GM19467 (cell line): Measurements from ENCODE around the gene FSIP1.

Experiments used
- ATAC-seq: cut with Tn5 transposase; IDR thresholded peaks from one replicate; pipeline ENCODE4 v1.9.1; 2021; ENCODE audit warnings: mild to moderate bottlenecking, moderate library complexity; ENCODE audit not compliant: unreplicated experiment

The FSIP1 gene

DNA sequence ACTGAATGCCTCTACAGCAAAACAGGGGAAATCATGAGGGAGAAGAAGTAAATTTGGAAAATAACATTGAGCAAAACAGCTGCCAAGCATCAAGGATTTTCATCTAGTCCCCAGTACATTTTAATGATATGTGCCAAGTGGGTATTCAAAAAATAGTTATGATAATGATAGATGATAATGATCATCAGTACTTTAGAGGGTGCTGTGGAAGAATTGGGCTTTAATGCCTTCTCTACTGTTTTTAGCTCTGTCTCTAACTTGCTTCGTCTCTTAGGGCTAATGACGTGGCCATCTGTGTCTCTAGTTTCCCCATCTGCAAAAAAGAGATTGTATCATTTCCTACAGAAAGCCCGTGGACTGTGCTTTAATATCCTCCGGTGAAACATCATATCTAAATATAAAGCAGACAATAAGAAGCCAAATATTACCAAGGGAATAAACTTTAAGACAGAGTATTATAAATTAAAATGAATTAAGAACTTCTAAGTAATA lies 10.2 kb upstream of the FSIP1 start:
- ATAC-seq, result no peak

DNA sequence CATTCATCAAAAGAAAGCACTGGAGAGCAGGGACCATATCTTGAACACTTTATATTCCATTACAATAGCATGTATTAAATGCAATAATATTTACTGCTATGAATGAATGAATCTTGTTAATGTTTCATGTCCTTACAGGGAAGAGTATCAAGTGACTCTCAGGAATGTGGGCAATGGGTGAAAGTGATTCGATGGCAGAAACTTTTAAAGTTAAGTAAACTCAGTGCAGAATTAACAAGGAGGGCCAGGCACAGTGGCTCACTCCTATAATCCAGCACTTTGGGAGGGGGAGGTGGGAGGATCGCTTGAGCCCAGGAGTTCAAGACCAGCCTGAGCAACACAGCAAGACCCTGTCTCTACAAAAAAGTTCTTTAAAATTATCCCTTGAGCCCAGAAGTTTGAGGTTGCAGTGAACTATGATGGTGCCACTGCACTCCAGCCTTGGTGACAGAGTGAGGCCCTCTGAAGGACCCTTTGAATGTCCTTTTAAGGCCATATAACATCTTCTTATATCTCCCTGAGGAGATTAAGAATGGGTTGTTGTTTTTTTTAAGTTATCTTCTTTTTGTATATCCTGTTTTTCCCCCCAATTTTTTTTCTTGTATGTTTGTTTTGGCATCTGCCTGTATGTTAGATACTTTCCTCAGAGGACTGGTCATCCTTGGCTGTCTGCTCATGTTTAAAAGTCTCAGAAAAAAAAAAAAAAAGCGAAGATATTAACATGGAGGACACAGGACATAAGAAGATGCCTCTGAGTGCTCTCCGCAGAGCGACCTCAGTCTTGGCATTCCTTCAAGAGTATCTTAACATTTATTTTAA lies 9.6 kb upstream of the FSIP1 start:
- ATAC-seq, result no peak

DNA sequence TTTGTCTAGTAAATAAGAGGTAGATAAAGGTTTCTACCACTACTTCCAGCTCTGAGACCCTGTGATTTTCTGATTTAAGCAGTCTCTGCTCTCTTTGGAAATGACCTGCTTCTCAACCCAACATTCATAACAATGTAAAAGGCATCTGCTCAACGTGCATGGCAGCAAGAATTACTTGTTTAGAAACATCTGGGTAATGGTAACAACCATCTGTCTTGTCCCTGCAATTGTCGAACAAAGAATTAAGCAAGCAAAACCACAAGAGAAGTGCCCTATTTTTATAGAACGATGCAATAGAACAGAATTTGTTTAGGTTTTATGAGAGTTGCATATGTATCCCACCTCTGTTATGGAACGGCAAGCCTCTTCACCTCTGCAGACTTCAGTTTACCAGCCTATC lies 7.1 kb upstream of the FSIP1 start:
- ATAC-seq, result no peak

DNA sequence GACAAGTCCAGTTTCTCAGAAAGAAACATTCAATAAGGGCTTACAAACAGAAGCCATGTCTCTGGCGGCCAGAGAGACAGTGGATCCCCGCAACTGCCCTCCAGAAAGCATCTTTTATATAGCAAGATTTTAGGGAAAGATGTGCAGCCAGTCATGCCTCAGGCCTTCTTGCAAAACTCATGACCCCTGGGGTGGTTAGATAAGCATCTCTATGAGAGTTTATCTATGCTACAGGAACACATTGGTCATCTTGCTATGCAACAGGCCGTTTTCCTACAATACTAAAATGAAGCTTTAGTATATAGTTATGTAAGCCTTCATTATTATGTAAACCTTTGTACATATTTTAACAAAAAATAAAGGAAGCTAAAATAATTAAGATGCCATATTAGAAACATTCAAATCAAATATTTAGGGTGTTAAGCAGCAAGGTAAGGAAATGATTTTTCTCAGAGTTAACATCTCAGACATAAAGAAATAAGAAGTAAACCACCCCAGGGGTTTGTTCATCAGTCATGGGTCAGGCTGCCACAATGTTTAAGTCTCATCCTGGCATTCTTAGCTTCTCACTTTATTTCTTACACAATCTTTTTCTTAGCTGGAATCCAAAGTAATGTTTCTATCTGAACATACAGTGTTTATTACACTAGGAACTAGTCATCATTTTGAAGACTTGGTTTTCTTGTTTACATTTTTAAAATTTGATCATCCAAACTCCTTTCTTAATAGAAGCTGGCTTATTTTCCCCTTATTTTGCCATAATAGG lies 6.3 kb upstream of the FSIP1 start:
- ATAC-seq, result no peak

DNA sequence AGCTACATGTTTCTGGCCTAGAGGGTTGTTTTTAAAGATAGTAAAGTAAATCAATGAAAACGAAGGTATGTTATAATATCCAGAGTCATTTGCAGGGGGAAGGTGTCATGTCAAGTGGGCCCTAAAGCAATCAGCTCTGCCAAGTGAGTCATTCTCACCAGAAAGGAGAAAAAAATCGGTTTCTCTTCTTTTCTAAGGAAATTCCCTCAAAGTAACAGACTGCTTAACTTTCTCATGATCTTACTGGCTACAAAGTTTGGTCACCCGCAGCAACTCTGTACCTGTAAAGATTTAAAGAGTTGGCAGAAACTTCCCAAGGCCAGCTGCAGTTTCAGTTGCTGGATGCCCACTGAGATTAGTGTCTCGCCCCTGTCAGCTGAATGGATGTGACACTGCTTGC lies 5.5 kb upstream of the FSIP1 start:
- ATAC-seq, result no peak

DNA sequence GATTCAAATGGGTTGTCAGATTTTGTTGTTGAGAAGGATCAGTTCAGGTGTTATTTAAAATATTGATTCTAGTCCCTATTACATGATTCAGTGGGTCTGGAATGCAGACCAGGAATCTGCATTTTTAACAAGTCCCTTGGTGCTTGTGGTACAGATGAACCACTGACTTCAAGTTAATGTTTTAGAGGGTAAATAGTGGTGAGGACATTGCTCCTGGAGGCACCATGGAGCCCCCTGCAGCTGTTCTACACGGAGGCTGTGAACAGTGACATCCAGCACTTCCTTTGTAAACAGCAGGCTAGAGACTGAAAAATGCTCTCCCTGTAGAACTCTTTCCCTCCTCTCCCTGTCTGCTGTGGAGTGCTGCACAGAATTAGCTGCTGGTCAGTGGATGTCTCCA lies 4.8 kb upstream of the FSIP1 start:
- ATAC-seq, result no peak

DNA sequence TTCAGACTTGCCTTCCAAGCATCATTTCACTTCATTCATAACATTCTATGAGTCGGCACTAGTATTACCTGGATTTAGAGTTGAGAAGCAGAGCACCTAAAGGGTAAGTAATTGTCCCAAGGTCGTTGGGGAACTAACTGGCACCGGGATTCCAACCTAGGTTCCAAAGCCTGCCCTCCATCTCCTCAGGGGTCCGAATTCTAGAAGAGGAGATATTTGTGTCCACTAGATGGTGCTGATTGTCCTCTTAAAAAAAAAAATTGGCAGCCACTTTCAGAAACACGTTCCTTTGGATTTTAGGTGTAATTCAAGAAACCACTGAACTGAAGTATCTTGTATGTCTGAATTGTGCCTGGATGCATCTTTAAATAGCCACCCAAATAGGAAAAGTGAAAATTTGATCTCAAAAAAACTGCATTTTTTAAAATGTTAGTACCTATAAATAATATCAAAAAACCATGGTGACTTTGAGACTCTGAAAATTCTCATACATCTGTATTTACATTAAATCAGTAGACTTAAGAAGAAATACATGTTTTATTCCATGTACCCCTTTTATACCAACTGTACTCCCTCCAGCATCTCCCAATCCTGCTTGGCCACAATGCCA lies 3.9 kb upstream of the FSIP1 start:
- no peak for ATAC-seq

DNA sequence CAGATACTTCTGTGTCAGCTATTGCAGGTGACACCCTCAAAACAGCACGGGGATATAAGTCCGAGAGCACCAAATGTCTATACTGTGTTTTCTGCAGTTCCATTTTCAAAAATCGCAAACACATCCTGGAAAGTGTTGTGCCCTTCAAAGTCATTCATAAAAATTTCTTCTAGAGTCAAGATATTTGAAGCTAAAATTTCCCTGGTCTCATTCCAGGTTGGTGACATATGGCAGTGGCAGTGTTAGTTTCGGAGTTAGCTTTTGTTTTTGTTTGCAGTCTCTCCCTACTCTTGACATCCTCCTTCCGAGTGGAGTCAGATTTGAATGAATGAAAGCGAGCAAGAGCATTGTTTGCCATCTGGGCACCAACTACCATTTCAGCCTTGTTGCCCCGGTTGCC lies 3.2 kb upstream of the FSIP1 start:
- no peak for ATAC-seq

DNA sequence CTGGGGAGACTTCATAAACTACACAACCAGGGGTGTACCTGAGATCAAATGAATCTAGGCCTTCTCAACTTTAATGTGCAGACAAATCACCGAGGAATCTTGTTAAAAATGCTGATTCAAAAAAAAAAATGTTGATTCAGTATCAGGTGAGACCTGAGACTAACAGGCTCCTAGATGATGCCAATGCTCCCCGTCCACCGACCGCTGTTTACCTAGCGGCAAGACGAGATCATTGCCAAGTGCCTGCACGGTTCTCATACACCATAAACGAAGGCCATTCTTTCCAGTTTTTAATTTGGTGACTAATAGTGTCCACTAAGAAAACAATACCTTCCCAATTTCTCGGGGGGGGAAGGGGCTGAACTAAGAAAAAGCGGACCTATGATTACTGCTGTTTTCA lies 2.5 kb upstream of the FSIP1 start:
- ATAC-seq, result no peak

DNA sequence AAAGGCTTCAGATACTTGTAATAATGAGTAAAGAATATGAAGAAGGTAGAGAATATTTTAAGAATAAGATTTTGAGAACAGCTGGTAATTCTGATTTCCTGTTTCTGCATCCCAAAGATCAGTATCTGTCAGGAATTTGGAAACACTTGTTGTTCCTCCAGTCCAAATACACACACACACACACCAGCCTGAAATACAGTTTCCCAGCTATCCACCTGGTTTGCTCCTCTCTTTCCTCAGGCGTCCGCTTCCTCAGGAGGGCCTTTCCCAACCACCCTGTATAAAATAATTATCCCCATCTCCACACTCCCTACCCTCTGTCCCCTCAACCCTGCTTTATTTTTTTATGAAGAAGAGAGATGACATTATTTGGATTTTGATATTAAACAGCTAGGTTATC lies 2.0 kb upstream of the FSIP1 start:
- no peak for ATAC-seq

DNA sequence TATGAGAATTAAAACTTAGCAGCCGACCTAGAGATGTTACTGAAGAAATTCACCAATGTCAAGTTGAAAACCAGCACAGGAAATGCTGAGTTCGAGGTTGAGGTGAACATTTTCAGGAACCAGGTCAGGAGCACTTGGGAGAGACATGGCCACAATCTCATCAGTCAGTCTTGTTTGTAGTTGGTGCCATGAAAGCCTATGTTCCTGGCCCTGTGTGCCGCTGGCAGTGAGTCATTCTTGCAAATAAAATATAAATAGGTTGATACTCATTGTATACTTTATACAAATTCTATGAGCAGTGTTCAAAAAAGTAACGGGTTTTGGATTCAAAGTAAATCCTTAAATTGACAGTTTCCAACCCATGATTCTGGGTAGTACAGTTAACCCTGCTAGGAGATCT lies 1.5 kb upstream of the FSIP1 start:
- no peak for ATAC-seq

DNA sequence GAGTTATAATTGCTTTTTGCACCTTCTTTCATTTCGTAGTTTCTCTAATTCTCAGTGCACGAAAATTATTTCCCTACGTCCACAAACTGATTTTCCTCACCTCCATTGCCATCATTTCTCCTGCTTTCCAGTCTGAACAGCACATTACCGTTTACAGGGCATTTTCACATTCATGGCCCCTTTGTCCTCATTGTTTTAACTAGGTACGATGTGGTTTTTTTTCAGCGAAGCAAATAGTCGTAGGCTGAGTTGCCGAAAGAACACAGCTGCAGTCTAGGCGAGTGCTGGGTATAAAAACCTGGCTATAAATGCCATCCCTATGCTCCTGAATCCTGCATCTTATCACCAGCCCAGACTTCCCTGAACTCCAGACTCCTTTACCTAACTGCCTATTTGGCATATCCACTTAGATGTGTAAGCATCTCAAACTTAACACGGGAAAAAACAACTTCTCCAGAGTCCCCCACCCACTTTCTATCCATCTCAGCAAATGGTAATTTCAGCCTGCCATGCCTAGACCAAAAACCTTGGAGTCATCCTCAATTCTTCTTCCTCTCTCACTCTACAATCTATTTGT lies 691 bp upstream of the FSIP1 start:
- ATAC-seq, result no peak

DNA sequence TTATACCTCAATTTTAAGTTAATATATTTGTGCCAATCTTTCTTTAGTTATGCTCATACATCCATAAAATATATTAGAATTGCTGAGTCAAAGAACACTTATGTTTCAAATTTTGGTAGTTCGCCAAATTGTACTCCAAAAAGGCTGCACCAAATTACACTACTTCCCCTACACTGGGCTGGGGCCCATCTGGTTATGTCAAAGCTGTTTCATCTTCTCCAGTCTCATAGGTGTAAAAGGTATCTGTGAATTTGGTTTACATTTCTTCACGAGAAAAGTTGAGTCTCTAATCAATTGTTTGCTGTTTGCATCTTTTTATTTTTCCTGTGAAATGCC lies 706 bp downstream of the FSIP1 start:
- no peak for ATAC-seq

DNA sequence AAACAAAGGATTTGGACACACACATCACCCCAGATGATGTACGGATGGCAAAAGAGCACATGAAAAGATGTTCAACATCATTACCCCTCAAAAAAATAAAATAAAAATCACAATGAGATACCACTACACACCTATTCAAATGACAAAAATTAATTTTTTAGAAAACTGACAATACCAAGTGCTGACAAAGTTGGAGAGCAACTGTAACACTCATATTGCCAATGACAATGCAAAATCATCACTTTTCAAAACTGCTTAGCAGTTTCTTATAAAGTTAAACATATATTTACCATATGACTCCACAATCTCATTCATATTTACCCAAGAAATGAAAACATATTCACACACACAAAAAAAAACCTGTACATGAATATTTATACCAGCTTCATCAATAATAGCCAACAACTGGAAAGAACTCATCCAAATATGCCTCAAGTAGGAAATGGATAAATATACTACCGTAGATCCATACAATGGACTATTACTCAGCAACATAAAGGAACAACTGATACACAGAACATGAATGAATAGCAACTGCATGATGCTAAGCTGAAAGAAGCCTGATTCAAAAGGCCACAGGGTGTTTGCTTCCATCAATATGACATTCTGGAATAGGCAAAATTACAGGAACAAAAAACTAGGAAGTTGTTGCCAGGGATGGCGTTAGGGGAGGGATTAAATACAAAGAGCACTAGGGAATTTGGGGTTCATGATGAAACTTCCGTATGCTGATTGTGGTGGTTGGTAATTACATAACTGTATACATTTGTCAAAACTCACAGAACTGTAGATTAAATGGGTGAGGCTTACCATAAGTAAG lies 1.3 kb downstream of the FSIP1 start:
- no peak for ATAC-seq

DNA sequence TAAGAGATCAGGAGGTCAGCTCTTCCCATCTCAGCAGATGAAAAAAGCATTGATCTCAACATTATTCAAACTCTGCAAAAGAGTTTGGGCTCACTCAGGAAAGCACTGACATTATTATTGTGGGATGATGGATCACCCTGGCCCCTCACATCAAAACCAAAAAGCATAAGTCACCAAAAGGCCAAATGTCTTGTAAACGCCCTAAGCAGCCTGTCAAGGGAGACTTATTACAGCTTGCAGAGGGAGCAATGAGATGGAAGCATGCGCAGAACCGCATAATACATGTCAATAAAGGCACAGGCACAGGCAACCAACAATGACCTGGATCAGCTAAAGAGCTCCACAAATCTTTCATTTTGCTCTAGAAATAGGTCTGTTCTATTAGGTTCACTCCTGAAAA lies 4.6 kb downstream of the FSIP1 start:
- no peak for ATAC-seq

DNA sequence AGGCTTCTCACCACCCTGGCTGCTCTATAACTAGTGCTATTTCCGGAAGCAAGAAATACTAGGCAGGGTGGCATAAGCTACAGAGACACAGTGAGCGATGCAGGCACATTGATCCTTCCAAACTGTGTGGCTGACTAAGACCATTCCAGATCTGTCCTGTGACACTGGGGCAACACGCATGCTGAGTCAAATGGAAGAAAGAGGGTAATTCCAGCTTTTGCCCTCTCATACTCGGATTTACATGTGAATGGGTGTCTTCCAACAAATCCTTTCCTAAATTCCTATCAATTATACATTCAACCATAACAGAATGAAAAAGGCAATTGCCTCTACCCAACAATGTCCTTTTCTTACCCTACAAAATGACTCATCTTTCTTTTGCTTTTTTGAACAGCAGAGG lies 5.1 kb downstream of the FSIP1 start:
- no peak for ATAC-seq

DNA sequence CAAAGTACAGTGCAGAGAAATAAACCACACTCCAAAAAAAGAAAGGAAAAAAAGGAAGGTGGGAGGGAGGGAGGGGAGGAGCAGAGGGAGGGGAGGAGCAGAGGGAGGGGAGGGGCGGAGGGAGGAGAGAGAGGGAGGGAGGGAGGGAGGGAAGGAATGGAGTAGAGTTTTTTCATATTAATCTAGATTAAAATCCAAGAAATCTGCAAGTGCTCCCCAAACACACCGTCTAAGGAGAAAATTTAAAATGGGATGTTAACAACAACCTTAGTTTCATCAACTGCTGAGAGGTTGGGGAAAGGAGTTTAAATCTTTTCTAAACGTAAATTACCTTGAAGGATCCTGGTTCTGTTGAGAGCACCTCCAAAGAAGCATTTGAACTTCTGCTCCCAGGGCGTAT lies 6.6 kb downstream of the FSIP1 start:
- ATAC-seq, result no peak

DNA sequence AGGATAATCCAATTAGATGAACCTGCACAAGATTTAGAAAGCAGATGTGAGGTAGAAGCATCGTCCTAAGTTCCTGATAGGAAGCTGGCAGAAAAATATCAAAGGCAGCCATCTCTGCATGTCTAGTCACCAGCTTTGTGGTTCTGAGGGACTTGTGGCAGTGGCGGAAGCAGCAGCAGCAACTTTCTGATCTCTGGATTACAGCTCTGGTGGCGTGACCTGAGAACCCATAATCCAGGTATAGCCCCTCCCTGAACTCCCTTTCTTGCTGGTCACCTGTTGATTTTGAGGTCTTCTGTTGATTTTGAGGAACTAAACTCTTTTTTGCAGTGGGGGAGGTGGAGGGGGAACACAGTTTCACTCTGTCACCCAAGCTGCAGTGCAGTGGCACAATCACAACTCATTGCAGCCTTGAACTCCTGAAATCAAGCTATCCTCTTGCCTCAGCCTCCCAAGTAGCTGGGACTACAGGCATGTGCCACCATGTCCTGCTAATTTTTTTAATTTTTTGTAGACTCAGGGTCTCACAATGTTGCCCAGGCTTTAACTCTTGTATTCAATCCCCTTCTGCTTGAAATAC lies 7.9 kb downstream of the FSIP1 start:
- ATAC-seq, result no peak

DNA sequence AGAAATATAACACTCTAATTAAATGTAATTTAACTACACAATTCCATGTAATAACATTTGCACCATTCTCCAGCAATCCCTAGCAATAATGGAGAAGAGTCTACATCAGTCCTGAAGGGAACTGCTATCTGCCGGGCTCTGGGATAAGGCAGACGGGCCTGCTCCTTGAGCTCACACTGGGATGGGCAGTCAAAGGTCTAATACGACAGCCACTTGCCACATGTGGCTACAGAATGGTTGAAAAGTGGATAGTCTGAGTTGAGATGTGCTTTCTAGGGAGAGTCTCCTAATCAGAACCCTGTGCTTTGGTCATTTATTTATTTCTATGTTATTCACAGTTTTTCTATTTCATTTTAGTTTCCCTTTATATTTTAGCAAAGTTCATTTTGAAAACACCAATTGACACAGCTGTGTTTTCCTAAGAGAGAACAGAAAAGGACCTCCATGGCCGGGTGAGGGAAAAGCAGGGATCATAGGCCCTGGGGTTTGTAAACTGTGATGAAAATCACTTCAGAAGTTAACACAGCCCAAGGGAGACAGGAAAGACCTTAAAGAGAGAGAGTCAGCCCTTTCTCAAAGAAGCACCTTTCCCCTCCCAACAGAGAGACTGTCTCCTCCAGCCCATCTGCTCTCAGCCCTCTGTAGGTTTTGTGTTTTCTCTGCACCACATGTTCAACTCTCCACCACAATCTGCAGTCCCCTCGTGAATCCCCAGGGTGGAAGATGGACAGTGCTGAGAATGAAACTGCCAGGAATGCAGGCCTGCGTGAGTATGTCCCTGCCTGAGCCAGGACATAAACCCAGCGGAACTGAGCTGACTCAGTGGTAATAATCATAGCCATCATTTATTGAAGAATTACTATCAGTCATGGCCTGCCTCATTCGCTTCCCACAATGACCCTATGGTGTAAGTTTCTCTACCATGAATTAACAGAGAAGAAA lies 11.6 kb downstream of the FSIP1 start:
- ATAC-seq, result no peak
